ENCODE data around the gene ELOF1.

The ELOF1 gene

GRCh38 chr19:11505504-11506100 is 53.4 kb downstream of the ELOF1 start, which contains the start of gene ZNF653:
Gene ZNF653 (minus strand): TSS chr19:11505839. CDS start chr19:11505786, 53 bp downstream.
- Histone ChIP-seq H3K36me3 (peaks cover 0 to 30% (median 0%) of the 10 kb centered on the region in 3 donors), H3K4me1 (peaks cover 0 to 10% (median 7%) of the 10 kb centered on the region in 4 donors), H3K4me3 (peak within 1 kb of the TSS; percentile 75 to 92), H3K9me3 (no peaks in the 10 kb centered on the region), H3K27ac (peak within 1 kb of the TSS; percentile 91 to 97), H3K27me3 (no peaks in the 10 kb centered on the region)
- DNase-seq, result peak; percentile 90 to 96
- TF ChIP-seq CTCF (IDR thresholded peaks at IDR 0.05), result no peak
- intact Hi-C loops (cut with DNase I; ENCODE audit: low total_unique reads), result no loop called here

GRCh38 chr19:11505032-11505503 is 54.0 kb downstream of the ELOF1 start:
- H3K4me1 ChIP-seq, result peaks cover 0 to 10% (median 7%) of the 10 kb centered on the region in 4 donors
- peak overlapping the region; percentile 91 to 97 for H3K27ac ChIP-seq
- H3K27me3 ChIP-seq, result no peaks in the 10 kb centered on the region
- H3K36me3 ChIP-seq, result peaks cover 0 to 32% (median 0%) of the 10 kb centered on the region in 3 donors
- intact Hi-C loops (cut with DNase I; ENCODE audit: low total_unique reads), result no loop called here
- DNase-seq, result peak; percentile 96 to 98
- H3K9me3 ChIP-seq, result no peaks in the 10 kb centered on the region
- H3K4me3 ChIP-seq, result peak overlapping the region; percentile 75 to 92
- TF ChIP-seq CTCF (IDR thresholded peaks at IDR 0.05), result no peak

GRCh38 chr19:11504502-11505031 is 54.5 kb downstream of the ELOF1 start:
- Histone ChIP-seq H3K4me3 (peak overlapping the region; percentile 75 to 92), H3K27me3 (no peaks in the 10 kb centered on the region), H3K27ac (peak overlapping the region; percentile 91 to 97), H3K9me3 (no peaks in the 10 kb centered on the region), H3K36me3 (peaks cover 0 to 33% (median 0%) of the 10 kb centered on the region in 3 donors), H3K4me1 (peaks cover 0 to 10% (median 7%) of the 10 kb centered on the region in 4 donors)
- intact Hi-C loops (cut with DNase I; ENCODE audit: low total_unique reads), result no loop called here
- no peak for TF ChIP-seq CTCF (IDR thresholded peaks at IDR 0.05)
- DNase-seq, result no peak
